Measurements from ENCODE around the gene MACROD2. TPM values are rescaled to one million over a fixed set of nuclear protein-coding genes. Genes with fewer than 3 reads are reported as not detected.

Gene MACROD2
- total RNA-seq, 1 donor from 2014 or later: 78.2 TPM

GRCh38 chr20:15756754-15757115 is 1761.4 kb downstream of the MACROD2 start:
- no peak overlapping the region for H3K27ac ChIP-seq
- no peaks in the 10 kb centered on the region for H3K9me3 ChIP-seq
- no peak for TF ChIP-seq CTCF (IDR thresholded peaks at IDR 0.05)
- intact Hi-C loops (cut with DNase I): no loop called here
- H3K4me1 ChIP-seq: no peaks in the 10 kb centered on the region
- H3K36me3 ChIP-seq: no peaks in the 10 kb centered on the region
- DNase-seq (no peak), ATAC-seq (no peak)
- no peak overlapping the region for H3K4me3 ChIP-seq
- H3K27me3 ChIP-seq: no peaks in the 10 kb centered on the region

GRCh38 chr20:15759594-15759993 is 1764.3 kb downstream of the MACROD2 start:
- H3K27ac ChIP-seq: no peak overlapping the region

GRCh38 chr20:15760001-15760621 is 1764.8 kb downstream of the MACROD2 start:
- Histone ChIP-seq H3K9me3 (no peaks in the 10 kb centered on the region), H3K27ac (no peak overlapping the region), H3K27me3 (no peaks in the 10 kb centered on the region), H3K4me1 (no peaks in the 10 kb centered on the region), H3K36me3 (no peaks in the 10 kb centered on the region), H3K4me3 (no peak overlapping the region)
- intact Hi-C loops (cut with DNase I): no loop called here
- DNase-seq: no peak
- no peak for ATAC-seq
- TF ChIP-seq CTCF (IDR thresholded peaks at IDR 0.05): no peak

More at GRCh38 chr20:15759594-15759993, 1764.3 kb downstream of the MACROD2 start:
- no peak overlapping the region for H3K4me3 ChIP-seq
- H3K36me3 ChIP-seq: no peaks in the 10 kb centered on the region
- no peaks in the 10 kb centered on the region for H3K4me1 ChIP-seq
- ATAC-seq: no peak
- no peaks in the 10 kb centered on the region for H3K27me3 ChIP-seq
- no peaks in the 10 kb centered on the region for H3K9me3 ChIP-seq
- DNase-seq: no peak
- TF ChIP-seq CTCF (IDR thresholded peaks at IDR 0.05): no peak
- intact Hi-C loops (cut with DNase I): no loop called here

- Histone ChIP-seq H3K27ac (no peak overlapping the region), H3K4me3 (no peak overlapping the region), H3K9me3 (no peaks in the 10 kb centered on the region), H3K36me3 (no peaks in the 10 kb centered on the region), H3K4me1 (no peaks in the 10 kb centered on the region), H3K27me3 (no peaks in the 10 kb centered on the region)
- intact Hi-C loops (cut with DNase I): no loop called here
- DNase-seq: no peak
- ATAC-seq: no peak
- TF ChIP-seq CTCF (IDR thresholded peaks at IDR 0.05): no peak
Measured at GRCh38 chr20:15763366-15763765, 1768.0 kb downstream of the MACROD2 start.

- intact Hi-C loops (cut with DNase I): no loop called here
- no peaks in the 10 kb centered on the region for H3K9me3 ChIP-seq
- ATAC-seq (no peak), DNase-seq (no peak)
- no peak overlapping the region for H3K27ac ChIP-seq
- no peaks in the 10 kb centered on the region for H3K27me3 ChIP-seq
- no peak overlapping the region for H3K4me3 ChIP-seq
- H3K4me1 ChIP-seq: no peaks in the 10 kb centered on the region
- H3K36me3 ChIP-seq: no peaks in the 10 kb centered on the region
- TF ChIP-seq CTCF (IDR thresholded peaks at IDR 0.05): no peak
Measured at GRCh38 chr20:15767586-15767985, 1772.3 kb downstream of the MACROD2 start.

All from upper lobe of right lung (tissue), 1 donor.